Transverse colon (tissue), 3 donors: Measurements from ENCODE around the gene RHEX.

ENCODE experiments used
- EP300 ChIP-seq: sonication (generic); formaldehyde crosslinking; IDR thresholded peaks from one replicate; pipeline ENCODE4 v1.6.1; 2017; ENCODE audit warnings: antibody characterized with exemption, low read depth
- POLR2A ChIP-seq: fragments of 450-650 bp; IDR thresholded peaks from one replicate; pipeline ENCODE4 v1.6.1; 2016; ENCODE audit warnings: antibody characterized with exemption, mild to moderate bottlenecking, moderate library complexity
- TF ChIP-seq, protein P1 (sequence below), 5 experiments: fragments of 200-600 bp in 3 of 5; fragments of 450-650 bp in 2 of 5; sonication (generic) in 3 of 5; IDR thresholded peaks; 1 replicate in 2 of 5; 2 replicates in 3 of 5; pipeline ENCODE4 v1.5.1; 2016 to 2017; ENCODE audit warnings: antibody characterized with exemption in 5 of 5, inconsistent platforms in 3 of 5, mild to moderate bottlenecking in 2 of 5, moderate library complexity in 1 of 5

DNA sequence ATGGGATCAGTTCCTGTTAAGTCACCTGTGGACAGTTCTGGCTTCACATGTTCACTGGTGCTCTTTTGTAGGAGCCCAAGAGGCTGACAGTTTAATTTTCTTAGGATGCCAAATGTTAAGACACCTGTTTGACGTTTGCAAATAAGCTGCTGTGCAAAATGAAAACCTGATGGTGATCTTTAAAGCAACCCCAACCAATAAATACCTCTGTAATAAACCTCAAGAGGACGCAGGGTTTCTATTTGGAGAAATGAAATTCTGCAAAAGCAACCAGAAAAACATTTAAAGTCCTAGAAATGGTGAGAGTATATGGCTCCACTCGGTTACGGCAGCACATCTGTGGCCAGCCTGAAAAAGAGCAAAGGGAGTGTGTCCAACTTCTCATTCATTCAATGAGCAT is 5.7 kb upstream of the RHEX start:
- TF ChIP-seq, protein P1, sequence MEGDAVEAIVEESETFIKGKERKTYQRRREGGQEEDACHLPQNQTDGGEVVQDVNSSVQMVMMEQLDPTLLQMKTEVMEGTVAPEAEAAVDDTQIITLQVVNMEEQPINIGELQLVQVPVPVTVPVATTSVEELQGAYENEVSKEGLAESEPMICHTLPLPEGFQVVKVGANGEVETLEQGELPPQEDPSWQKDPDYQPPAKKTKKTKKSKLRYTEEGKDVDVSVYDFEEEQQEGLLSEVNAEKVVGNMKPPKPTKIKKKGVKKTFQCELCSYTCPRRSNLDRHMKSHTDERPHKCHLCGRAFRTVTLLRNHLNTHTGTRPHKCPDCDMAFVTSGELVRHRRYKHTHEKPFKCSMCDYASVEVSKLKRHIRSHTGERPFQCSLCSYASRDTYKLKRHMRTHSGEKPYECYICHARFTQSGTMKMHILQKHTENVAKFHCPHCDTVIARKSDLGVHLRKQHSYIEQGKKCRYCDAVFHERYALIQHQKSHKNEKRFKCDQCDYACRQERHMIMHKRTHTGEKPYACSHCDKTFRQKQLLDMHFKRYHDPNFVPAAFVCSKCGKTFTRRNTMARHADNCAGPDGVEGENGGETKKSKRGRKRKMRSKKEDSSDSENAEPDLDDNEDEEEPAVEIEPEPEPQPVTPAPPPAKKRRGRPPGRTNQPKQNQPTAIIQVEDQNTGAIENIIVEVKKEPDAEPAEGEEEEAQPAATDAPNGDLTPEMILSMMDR (IDR thresholded peaks at IDR 0.05): no peak
- TF ChIP-seq EP300 (no peak), POLR2A (no peak)
